Measurements from ENCODE around the gene KHDRBS2. TPM values are rescaled to one million over a fixed set of nuclear protein-coding genes. Genes with fewer than 3 reads are reported as not detected.

Gene KHDRBS2
- total and polyA plus RNA-seq, 2 experiments from 2014 or later: 5.4 to 11.7 TPM

DNA sequence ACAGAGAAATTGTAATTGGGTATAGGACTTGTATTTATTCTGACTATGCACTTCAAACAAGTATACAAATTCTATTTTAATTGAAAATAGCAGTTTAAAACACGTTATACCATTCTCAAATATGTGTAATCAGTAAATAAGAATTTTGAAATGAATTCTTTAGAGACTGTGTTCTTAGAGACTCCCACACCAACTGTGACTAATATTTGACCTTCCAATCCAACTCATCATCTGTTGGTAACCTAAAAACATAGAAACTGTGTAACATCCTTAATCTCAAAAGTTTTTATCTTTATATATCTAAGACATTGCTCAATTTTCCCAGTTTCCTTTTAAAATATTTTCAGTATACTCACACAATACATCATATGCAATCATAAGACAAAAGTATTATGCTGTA, 83.9 kb downstream of the KHDRBS2 start (continued):
- TF ChIP-seq, protein P1, sequence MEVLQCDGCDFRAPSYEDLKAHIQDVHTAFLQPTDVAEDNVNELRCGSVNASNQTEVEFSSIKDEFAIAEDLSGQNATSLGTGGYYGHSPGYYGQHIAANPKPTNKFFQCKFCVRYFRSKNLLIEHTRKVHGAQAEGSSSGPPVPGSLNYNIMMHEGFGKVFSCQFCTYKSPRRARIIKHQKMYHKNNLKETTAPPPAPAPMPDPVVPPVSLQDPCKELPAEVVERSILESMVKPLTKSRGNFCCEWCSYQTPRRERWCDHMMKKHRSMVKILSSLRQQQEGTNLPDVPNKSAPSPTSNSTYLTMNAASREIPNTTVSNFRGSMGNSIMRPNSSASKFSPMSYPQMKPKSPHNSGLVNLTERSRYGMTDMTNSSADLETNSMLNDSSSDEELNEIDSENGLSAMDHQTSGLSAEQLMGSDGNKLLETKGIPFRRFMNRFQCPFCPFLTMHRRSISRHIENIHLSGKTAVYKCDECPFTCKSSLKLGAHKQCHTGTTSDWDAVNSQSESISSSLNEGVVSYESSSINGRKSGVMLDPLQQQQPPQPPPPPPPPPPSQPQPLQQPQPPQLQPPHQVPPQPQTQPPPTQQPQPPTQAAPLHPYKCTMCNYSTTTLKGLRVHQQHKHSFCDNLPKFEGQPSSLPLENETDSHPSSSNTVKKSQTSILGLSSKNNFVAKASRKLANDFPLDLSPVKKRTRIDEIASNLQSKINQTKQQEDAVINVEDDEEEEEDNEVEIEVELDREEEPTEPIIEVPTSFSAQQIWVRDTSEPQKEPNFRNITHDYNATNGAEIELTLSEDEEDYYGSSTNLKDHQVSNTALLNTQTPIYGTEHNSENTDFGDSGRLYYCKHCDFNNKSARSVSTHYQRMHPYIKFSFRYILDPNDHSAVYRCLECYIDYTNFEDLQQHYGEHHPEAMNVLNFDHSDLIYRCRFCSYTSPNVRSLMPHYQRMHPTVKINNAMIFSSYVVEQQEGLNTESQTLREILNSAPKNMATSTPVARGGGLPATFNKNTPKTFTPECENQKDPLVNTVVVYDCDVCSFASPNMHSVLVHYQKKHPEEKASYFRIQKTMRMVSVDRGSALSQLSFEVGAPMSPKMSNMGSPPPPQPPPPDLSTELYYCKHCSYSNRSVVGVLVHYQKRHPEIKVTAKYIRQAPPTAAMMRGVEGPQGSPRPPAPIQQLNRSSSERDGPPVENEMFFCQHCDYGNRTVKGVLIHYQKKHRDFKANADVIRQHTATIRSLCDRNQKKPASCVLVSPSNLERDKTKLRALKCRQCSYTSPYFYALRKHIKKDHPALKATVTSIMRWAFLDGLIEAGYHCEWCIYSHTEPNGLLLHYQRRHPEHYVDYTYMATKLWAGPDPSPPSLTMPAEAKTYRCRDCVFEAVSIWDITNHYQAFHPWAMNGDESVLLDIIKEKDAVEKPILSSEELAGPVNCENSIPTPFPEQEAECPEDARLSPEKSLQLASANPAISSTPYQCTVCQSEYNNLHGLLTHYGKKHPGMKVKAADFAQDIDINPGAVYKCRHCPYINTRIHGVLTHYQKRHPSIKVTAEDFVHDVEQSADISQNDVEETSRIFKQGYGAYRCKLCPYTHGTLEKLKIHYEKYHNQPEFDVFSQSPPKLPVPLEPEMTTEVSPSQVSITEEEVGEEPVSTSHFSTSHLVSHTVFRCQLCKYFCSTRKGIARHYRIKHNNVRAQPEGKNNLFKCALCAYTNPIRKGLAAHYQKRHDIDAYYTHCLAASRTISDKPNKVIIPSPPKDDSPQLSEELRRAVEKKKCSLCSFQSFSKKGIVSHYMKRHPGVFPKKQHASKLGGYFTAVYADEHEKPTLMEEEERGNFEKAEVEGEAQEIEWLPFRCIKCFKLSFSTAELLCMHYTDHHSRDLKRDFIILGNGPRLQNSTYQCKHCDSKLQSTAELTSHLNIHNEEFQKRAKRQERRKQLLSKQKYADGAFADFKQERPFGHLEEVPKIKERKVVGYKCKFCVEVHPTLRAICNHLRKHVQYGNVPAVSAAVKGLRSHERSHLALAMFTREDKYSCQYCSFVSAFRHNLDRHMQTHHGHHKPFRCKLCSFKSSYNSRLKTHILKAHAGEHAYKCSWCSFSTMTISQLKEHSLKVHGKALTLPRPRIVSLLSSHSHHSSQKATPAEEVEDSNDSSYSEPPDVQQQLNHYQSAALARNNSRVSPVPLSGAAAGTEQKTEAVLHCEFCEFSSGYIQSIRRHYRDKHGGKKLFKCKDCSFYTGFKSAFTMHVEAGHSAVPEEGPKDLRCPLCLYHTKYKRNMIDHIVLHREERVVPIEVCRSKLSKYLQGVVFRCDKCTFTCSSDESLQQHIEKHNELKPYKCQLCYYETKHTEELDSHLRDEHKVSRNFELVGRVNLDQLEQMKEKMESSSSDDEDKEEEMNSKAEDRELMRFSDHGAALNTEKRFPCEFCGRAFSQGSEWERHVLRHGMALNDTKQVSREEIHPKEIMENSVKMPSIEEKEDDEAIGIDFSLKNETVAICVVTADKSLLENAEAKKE (CRISPR knock-in tag; IDR thresholded peaks at IDR 0.05): no peak
- no peak for TF ChIP-seq EZH2 (IDR thresholded peaks at IDR 0.05; ENCODE audit: low read depth, unreplicated experiment)
- no peak for TF ChIP-seq EZH2phosphoT487 (IDR thresholded peaks at IDR 0.05; ENCODE audit: unreplicated experiment)

DNA sequence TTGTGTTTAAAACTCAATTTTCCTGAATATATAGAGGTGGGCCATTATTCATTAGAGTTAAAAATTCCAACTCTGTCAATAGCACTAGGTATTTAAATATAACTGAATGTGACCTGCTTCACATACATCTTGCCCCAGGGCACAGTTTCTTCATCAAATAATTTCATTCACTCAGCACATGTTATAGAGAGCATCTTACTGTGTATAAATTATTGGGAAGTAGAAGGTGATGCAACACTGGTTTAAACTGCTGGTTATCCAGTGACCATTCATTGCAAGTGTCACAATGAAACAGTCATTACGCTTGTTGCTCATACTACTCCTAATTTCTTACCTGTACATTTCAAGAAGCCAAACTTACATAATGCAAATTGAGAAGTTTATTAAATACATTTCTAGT, 93.4 kb downstream of the KHDRBS2 start:
- TF ChIP-seq, protein P2, sequence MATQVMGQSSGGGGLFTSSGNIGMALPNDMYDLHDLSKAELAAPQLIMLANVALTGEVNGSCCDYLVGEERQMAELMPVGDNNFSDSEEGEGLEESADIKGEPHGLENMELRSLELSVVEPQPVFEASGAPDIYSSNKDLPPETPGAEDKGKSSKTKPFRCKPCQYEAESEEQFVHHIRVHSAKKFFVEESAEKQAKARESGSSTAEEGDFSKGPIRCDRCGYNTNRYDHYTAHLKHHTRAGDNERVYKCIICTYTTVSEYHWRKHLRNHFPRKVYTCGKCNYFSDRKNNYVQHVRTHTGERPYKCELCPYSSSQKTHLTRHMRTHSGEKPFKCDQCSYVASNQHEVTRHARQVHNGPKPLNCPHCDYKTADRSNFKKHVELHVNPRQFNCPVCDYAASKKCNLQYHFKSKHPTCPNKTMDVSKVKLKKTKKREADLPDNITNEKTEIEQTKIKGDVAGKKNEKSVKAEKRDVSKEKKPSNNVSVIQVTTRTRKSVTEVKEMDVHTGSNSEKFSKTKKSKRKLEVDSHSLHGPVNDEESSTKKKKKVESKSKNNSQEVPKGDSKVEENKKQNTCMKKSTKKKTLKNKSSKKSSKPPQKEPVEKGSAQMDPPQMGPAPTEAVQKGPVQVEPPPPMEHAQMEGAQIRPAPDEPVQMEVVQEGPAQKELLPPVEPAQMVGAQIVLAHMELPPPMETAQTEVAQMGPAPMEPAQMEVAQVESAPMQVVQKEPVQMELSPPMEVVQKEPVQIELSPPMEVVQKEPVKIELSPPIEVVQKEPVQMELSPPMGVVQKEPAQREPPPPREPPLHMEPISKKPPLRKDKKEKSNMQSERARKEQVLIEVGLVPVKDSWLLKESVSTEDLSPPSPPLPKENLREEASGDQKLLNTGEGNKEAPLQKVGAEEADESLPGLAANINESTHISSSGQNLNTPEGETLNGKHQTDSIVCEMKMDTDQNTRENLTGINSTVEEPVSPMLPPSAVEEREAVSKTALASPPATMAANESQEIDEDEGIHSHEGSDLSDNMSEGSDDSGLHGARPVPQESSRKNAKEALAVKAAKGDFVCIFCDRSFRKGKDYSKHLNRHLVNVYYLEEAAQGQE (IDR thresholded peaks at IDR 0.05; ENCODE audit: unreplicated experiment): no peak
- TF ChIP-seq CREB1 (CRISPR knock-in tag; IDR thresholded peaks at IDR 0.05; ENCODE audit: low read depth): no peak
- Histone ChIP-seq H3K9me2 (ENCODE audit: insufficient read depth) (peaks cover 8% of the 10 kb centered on the region), H3K4me2 (no peak overlapping the region), H3K4me3 (no peak overlapping the region), H3K79me2 (replicated peaks; ENCODE audit: insufficient read depth) (no peaks in the 10 kb centered on the region), H3K27me3 (ENCODE audit: insufficient read depth) (no peaks in the 10 kb centered on the region), H4K20me1 (replicated peaks; ENCODE audit: insufficient read depth) (no peaks in the 10 kb centered on the region), H3F3A (replicated peaks; ENCODE audit: low read depth) (no peaks in the 10 kb centered on the region), H2AFZ (no peak overlapping the region), H3K4me1 (ENCODE audit: insufficient read depth) (peaks cover 5% of the 10 kb centered on the region; the same call in 1 of the 2 replicates), H3K27ac (ENCODE audit: low read depth) (no peak overlapping the region), H3K36me3 (ENCODE audit: insufficient read depth) (no peaks in the 10 kb centered on the region)
- no peak for ATAC-seq
- Mint-ChIP-seq H3K4me3 (no peak overlapping the region), H3K27me3 (ENCODE audit: insufficient read depth, low read depth, poor library complexity) (peaks cover 3% of the 10 kb centered on the region), H3K4me1 (peaks cover 9% of the 10 kb centered on the region), H3K9me3 (peaks cover 7% of the 10 kb centered on the region; the same call in 2 of the 3 replicates), H3K27ac (no peak overlapping the region), H3K36me3 (ENCODE audit: low read depth) (peaks cover 8% of the 10 kb centered on the region; the same call in 1 of the 3 replicates)
- no peak for DNase-seq (ENCODE audit: low spot score)

Measured in GM23338 (cell line).